ENCODE results near the gene RTP3.

GRCh38 chr3:46533091-46533490 lies 35.3 kb downstream of the RTP3 start:
- TF ChIP-seq, protein P1, sequence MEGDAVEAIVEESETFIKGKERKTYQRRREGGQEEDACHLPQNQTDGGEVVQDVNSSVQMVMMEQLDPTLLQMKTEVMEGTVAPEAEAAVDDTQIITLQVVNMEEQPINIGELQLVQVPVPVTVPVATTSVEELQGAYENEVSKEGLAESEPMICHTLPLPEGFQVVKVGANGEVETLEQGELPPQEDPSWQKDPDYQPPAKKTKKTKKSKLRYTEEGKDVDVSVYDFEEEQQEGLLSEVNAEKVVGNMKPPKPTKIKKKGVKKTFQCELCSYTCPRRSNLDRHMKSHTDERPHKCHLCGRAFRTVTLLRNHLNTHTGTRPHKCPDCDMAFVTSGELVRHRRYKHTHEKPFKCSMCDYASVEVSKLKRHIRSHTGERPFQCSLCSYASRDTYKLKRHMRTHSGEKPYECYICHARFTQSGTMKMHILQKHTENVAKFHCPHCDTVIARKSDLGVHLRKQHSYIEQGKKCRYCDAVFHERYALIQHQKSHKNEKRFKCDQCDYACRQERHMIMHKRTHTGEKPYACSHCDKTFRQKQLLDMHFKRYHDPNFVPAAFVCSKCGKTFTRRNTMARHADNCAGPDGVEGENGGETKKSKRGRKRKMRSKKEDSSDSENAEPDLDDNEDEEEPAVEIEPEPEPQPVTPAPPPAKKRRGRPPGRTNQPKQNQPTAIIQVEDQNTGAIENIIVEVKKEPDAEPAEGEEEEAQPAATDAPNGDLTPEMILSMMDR (IDR thresholded peaks at IDR 0.05): no peak
- no peak for TF ChIP-seq POLR2A (IDR thresholded peaks at IDR 0.05)
